HG03442 (cell line): ENCODE data around the gene SLC30A5.
"Not testable (repeated sequence)": the region's sequence is repeated elsewhere in the genome, so short reads cannot be mapped to it uniquely, and the experiment has no call there.

Source experiments
- ATAC-seq: cut with Tn5 transposase; IDR thresholded peaks from one replicate; pipeline ENCODE4 v1.9.1; 2021; ENCODE audit warnings: mild to moderate bottlenecking, moderate library complexity; ENCODE audit not compliant: unreplicated experiment

The SLC30A5 gene

GRCh38 chr5:69103521-69103920, 9.7 kb downstream of the SLC30A5 start:
- ATAC-seq, result no peak

GRCh38 chr5:69105996-69106906, 12.4 kb downstream of the SLC30A5 start:
- peak; percentile 93 for ATAC-seq

GRCh38 chr5:69108367-69108766, 14.6 kb downstream of the SLC30A5 start:
- ATAC-seq, result not testable (repeated sequence)

- ATAC-seq, result no peak
Observed at GRCh38 chr5:69113851-69114250, 20.0 kb downstream of the SLC30A5 start.

- ATAC-seq, result no peak
Observed at GRCh38 chr5:69115526-69115925, 21.7 kb downstream of the SLC30A5 start.

GRCh38 chr5:69129413-69129812, 35.6 kb downstream of the SLC30A5 start:
- ATAC-seq, result no peak

- ATAC-seq, result no peak
Observed at GRCh38 chr5:69130241-69130640, 36.4 kb downstream of the SLC30A5 start.

- ATAC-seq, result no peak
Observed at GRCh38 chr5:69131304-69131703, 37.5 kb downstream of the SLC30A5 start.

- ATAC-seq, result no peak
Observed at GRCh38 chr5:69134126-69134525, 40.3 kb downstream of the SLC30A5 start.

- peak; percentile 92 for ATAC-seq
Observed at GRCh38 chr5:69136293-69136692, 42.5 kb downstream of the SLC30A5 start.

- ATAC-seq, result not testable (repeated sequence)
Observed at GRCh38 chr5:69137208-69137607, 43.4 kb downstream of the SLC30A5 start.

GRCh38 chr5:69137807-69138206, 44.0 kb downstream of the SLC30A5 start:
- no peak for ATAC-seq

- ATAC-seq, result no peak
Observed at GRCh38 chr5:69138766-69139165, 45.0 kb downstream of the SLC30A5 start.

GRCh38 chr5:69140239-69140638, 46.4 kb downstream of the SLC30A5 start:
- ATAC-seq, result not testable (repeated sequence)

- ATAC-seq, result no peak
Observed at GRCh38 chr5:69140827-69141226, 47.0 kb downstream of the SLC30A5 start.

- not testable (repeated sequence) for ATAC-seq
Observed at GRCh38 chr5:69148576-69148975, 54.8 kb downstream of the SLC30A5 start.

- no peak for ATAC-seq
Observed at GRCh38 chr5:69148981-69149675, 55.3 kb downstream of the SLC30A5 start.

- ATAC-seq, result no peak
Observed at GRCh38 chr5:69149676-69150010, 55.8 kb downstream of the SLC30A5 start.

GRCh38 chr5:69152731-69153130, 58.9 kb downstream of the SLC30A5 start:
- no peak for ATAC-seq

- no peak for ATAC-seq
Observed at GRCh38 chr5:69156456-69156855, 62.6 kb downstream of the SLC30A5 start.

- ATAC-seq, result no peak
Observed at GRCh38 chr5:69158039-69158438, 64.2 kb downstream of the SLC30A5 start.

- ATAC-seq, result no peak
Observed at GRCh38 chr5:69160651-69161050, 66.8 kb downstream of the SLC30A5 start.
